H7 (cell line): ENCODE results near the gene BRD1. TPM values are rescaled to one million over a fixed set of nuclear protein-coding genes. Genes with fewer than 3 reads are reported as not detected.

Experiments used
- DNase-seq: peaks from one replicate; pipeline ENCODE4 v3.0.0; 2012
- H3K27me3 ChIP-seq: 2 replicates; pipeline ENCODE4 v1.6.0; 2011; ENCODE audit warnings: mild to moderate bottlenecking, low read length; ENCODE audit not compliant: control insufficient read depth, insufficient read depth
- H3K36me3 ChIP-seq: replicated peaks from 2 replicates; pipeline ENCODE4 v1.5.1; 2011; ENCODE audit warnings: low read length; ENCODE audit not compliant: control insufficient read depth, insufficient read depth
- H3K4me3 ChIP-seq: 2 replicates; pipeline ENCODE4 v1.5.1; 2011; ENCODE audit warnings: low read depth, mild to moderate bottlenecking, control low read depth, low read length, moderate library complexity; ENCODE audit not compliant: insufficient read depth
- total RNA-seq: library from RNA; depleted of rRNA; stranded (reverse); fragments of >200 nt; shearing (Covaris generic); gene quantifications from 2 replicates; pipeline ENCODE4 v1.2.3, GENCODE V29; 2014; rRNA removed

The BRD1 gene
- total RNA-seq, 1 experiment from 2014 or later, result 24.9 TPM

DNA sequence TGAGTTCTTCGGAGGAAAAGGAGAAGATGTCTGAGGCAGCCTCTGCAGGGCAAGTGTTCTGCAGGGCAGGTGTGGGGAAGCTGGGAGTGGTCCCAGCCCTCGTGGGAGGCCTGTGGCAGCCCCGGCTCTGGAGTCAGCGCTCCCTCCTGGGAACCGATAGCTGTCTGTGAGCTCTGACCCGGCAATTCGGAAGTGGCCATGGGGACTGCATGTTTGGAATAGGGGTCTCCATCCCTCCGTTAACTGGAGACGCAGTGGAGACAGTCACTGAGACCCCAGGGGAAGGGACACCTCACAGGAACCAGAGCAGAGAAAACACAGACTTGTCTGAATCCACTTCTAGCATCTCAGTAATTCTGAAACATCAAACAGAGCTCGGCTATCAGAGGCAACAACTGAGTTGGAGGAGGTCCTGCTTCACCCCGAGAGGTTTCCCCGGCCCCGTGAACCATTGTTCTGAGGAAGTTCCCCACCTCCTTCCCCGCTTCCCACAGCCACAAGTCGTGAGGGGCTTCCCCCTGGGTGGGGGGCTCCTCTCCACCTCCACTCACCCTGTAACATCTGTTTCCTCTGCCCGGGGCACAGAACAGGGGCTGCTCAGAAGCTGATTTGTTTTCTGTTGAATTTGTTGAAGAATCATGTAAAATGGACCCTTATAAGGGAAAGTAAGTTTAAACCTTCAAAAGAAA is 99.6 kb downstream of the BRD1 start:
- H3K4me3 ChIP-seq, result no peak overlapping the region

DNA sequence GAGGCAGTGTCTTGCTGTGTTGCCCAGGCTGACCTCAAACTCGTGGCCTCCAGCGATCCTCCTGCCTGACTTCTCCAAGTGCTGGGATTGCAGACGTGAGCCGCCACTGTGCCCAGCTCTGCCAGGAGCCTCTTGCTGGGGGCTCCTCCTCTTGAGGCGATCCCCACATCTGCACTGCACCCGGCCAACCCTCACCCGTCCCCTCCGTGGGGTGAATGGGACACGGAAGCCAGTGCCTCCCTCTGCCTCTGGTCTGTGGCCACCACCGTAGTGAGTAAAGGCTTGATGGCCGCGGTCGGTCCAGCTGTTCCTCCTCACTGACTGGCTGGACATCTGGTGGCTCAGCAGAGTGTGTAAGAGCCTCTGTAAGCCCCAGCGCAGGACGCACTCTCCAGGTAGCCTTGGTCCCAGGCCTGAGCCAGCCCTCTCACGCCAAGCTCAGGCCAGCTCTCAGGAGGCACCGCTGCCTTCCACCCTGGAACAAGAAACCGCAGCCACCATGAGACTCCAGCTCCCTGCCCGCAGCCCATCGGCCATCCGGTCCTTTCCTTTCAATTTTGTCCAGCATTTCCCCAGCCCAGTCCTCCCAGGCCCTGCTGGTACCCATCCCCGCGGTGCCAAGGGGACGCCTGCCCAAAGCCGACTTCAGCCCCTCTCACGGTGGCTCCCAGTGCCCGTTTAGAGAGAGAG is 100.3 kb downstream of the BRD1 start:
- DNase-seq, result peak; percentile 40
- Histone ChIP-seq H3K27me3 (peaks cover 8% of the 10 kb centered on the region), H3K4me3 (no peak overlapping the region), H3K36me3 (no peaks in the 10 kb centered on the region)

More for the DNA sequence above, 99.6 kb downstream of the BRD1 start:
- Histone ChIP-seq H3K27me3 (peaks cover 8% of the 10 kb centered on the region), H3K36me3 (no peaks in the 10 kb centered on the region)
- DNase-seq, result peak; percentile 44

DNA sequence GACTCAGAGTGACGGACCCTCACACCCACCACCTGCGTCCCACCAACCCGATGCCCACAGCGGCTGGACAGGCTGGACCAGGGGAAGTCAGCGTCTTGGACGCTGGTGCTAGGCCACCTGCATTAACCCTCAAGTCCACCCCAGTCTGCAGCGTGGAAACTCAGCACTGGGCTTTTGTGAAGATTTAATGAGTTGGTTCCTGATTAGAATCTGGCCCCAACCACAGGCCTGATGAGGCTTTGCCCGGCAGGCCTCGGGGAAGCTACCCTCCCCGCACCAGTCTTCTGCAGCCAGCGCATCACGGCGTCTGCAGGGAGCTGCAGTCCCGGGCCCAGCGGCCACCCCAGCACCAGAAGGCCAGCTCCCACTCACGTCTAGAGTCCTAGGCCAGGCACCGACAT is 101.0 kb downstream of the BRD1 start:
- H3K4me3 ChIP-seq, result no peak overlapping the region

DNA sequence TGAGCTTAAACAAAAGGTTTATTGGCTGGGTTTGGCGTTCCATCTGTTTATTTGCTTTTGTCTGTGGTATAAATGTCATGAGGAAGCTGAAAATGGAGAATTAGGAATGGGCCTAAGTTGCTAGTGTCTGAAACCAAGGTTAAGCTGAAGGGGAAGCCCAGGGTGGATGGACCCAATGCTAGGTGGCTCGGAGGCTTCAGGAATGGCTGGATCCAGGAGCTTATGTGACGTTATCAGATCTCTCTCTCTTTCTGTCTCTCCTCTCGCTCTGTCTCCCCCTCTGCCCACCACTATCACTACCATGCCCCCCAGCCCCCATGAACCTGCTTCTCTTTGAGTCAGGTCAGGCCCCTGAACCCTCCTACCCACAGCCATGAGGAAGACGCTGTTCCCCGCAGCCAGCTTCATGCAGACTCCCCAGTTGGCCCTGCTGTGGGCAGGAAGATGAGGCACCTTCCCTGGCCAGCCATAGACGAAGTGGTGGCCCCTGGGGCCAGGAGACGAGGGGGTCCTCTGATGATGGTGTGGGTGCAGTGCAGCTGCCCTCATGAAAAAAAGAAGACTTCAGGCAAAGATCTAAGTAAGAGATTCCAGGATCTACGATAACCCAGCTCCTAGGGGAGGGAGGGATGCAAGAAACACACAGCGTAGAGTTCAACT is 101.5 kb downstream of the BRD1 start:
- Histone ChIP-seq H3K4me3 (no peak overlapping the region), H3K36me3 (no peaks in the 10 kb centered on the region), H3K27me3 (peaks cover 8% of the 10 kb centered on the region)
- peak; percentile 29 for DNase-seq

More for the DNA sequence above, 101.0 kb downstream of the BRD1 start:
- peak; percentile 39 for DNase-seq
- Histone ChIP-seq H3K27me3 (peaks cover 8% of the 10 kb centered on the region), H3K36me3 (no peaks in the 10 kb centered on the region)

DNA sequence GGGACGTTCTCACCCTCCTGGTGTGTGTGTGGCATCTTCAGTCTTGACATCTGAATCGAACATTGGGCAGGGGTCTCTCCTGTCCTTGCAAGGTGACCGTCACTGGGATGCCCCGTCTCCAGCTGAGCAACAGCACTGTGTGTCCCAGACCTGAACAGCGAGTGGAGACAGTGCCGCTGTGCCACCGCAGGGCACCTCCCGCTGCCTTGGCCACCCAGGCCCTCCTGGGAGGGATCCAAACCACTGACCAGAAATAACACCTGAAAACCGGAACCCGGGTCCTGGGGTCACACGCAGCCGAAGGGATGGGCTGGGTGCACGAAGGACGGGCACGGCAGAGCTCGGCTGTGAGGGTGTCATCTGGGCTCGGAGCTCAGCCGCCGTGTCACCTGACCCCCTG is 102.2 kb downstream of the BRD1 start:
- H3K36me3 ChIP-seq, result no peaks in the 10 kb centered on the region
- no peak for DNase-seq
- H3K27me3 ChIP-seq, result peaks cover 8% of the 10 kb centered on the region
- H3K4me3 ChIP-seq, result no peak overlapping the region

DNA sequence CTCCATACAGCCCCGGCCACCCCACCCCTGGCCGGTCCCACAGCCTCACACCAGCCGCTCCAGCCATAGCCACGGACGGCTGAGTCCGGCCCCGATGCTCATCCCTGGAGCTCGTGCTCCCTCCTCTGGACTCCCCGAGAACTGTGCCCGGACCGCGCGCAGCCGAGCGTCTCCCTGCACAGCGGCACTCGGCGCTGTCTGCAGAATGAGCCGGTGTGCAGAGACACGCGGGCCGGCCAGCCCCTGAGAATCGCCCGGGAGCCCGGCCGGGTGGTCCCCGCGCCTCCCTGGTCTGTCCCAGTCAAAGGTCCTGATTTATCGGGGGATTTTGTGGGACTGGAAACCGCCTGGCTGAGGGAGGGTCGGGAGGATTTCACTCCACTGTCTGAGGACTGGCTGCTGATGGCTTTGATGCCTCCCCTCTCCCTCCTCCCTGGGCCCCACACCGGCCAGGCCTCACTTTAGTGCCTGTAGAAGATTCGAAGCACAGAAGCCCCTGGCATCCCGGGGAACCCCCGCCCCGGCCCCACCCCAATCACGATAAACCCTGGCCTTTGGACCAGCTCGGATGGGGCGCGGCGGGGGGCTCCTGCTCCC is 102.7 kb downstream of the BRD1 start:
- no peaks in the 10 kb centered on the region for H3K36me3 ChIP-seq
- H3K27me3 ChIP-seq, result peaks cover 8% of the 10 kb centered on the region
- DNase-seq, result peak; percentile 97
- no peak overlapping the region; the same call in 1 of the 2 replicates for H3K4me3 ChIP-seq

DNA sequence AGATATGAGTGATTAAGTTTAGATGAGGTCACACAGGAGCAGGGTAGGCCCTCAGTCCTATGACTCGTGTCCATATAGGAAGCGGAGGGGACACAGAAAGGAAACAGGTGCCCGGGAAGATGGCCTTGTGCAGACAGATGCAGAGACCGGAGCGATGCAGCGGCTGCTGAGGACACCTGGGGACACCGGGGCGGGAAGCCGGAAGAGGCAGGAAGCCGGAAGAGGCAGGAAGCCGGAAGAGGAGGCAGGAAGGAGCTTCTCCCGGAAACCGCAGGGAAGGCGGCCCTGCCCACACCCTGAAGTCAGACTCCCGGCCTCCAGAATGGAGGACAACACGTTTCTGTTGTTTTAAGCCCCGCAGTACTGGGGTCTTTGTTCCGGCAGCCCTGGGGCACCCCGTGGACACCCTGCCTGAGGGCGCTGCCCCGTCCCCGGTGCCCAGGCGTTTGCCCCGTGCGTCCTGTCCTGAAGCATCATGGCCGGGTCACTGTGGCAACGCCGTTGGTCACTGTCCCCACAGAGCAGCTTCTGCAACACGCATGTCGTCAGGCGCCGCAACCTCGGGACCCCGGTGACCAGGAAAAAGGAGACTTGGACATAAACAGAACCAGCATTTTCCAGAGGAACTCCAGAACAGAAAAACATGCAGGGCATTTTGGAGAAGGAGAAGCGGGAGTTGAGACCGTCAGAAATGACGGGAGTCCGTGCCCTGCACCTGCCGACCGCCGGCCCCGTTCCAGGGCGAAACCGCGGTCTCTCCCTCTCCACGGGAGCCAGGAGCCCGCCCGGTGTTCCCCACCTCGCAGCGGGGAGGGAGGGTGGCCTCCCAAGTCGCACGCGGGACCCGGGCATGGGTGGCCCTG is 103.4 kb downstream of the BRD1 start:
- Histone ChIP-seq H3K36me3 (no peaks in the 10 kb centered on the region), H3K4me3 (no peak overlapping the region; the same call in 1 of the 2 replicates), H3K27me3 (peaks cover 8% of the 10 kb centered on the region)
- DNase-seq, result peak; percentile 67

DNA sequence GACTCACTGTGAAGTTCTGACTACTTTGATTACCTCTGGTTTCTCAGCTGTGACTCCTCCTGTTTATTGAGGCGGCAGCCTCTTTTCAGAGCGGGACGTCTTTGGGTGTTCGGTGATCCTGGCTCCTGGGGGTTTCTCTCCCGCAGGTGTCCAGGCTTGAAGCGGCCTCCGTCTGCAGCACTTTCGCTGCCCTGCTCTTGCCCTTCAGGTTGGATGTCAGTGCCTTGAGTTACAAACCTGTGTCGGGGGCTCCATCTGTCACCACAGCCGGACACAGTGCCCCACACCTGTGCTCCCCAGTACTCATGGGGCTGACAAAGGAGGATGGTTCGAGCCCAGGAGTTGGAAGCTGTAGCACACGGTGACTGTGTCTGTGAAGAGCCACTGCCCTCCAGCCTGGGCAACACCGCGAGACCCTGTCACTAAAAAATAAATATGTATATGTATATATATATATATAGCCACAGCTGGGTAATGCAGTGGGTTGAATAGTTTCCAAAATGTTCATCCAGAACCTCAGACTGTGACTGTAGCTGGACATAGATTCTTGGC is 104.1 kb downstream of the BRD1 start:
- H3K36me3 ChIP-seq, result no peaks in the 10 kb centered on the region
- DNase-seq, result peak; percentile 22
- no peak overlapping the region for H3K4me3 ChIP-seq
- H3K27me3 ChIP-seq, result peaks cover 8% of the 10 kb centered on the region

Other genes with a start within 250 kb of the BRD1 start
- 23.1 and 25.0 TPM in 2 replicates for gene ZBED4, start 26.0 kb upstream of the BRD1 start, total RNA-seq
- gene ALG12, start 90.6 kb upstream of the BRD1 start, total RNA-seq, result 28.5 and 32.9 TPM in 2 replicates
- gene CRELD2, start 90.8 kb upstream of the BRD1 start, total RNA-seq, result 22.8 and 45.6 TPM in 2 replicates
- 71.2 and 79.7 TPM in 2 replicates for gene PIM3, start 132.9 kb upstream of the BRD1 start, total RNA-seq
- gene IL17REL, start 184.9 kb upstream of the BRD1 start, total RNA-seq, result 0.04 TPM in 1 of 2 replicates, not detected in the other
- not detected in 2 replicates for gene TTLL8, start 230.4 kb upstream of the BRD1 start, total RNA-seq